HG02763 (cell line): Measurements from ENCODE around the gene P2RX3.

Experiments used
- ATAC-seq: cut with Tn5 transposase; IDR thresholded peaks from one replicate; pipeline ENCODE4 v1.9.1; 2021; ENCODE audit warnings: mild to moderate bottlenecking, moderate library complexity; ENCODE audit not compliant: unreplicated experiment

Gene P2RX3

GRCh38 chr11:57414612-57415212, 76.6 kb downstream of the P2RX3 start:
- no peak for ATAC-seq

GRCh38 chr11:57416436-57416835, 78.3 kb downstream of the P2RX3 start:
- no peak for ATAC-seq

- ATAC-seq: no peak
These were observed 78.9 kb downstream of the P2RX3 start for GRCh38 chr11:57417056-57417455.

GRCh38 chr11:57418131-57418530, 80.0 kb downstream of the P2RX3 start:
- ATAC-seq: no peak

DNA sequence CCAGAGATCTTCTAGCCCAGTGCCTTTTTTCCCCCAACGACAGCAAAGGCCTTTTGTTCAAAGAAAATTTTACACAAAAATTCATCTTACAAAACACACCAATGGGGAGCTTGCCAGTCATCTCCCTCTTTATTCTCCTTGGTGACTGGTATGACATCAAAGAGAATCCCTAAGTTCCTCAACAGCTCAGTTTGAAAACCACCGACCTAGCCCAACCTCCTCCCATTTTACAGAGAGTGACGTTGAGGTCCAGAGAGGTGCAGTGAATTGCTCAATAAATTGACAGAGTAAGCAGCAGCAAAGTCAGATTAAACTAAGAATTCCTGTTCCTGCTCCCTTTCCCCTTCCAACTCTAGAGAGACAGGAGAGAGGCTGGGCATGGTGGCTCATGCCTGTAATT, 81.0 kb downstream of the P2RX3 start:
- ATAC-seq: no peak

GRCh38 chr11:57421066-57421465, 82.9 kb downstream of the P2RX3 start:
- no peak for ATAC-seq

GRCh38 chr11:57421805-57422204, 83.7 kb downstream of the P2RX3 start:
- no peak for ATAC-seq
